ENCODE data around the gene CELF5. TPM values are rescaled to one million over a fixed set of nuclear protein-coding genes. Genes with fewer than 3 reads are reported as not detected.
"Not testable (repeated sequence)": the region's sequence is repeated elsewhere in the genome, so short reads cannot be mapped to it uniquely, and the experiment has no call there.

The CELF5 gene
- total RNA-seq, 1 donor from 2014 or later = 0.18 TPM

DNA sequence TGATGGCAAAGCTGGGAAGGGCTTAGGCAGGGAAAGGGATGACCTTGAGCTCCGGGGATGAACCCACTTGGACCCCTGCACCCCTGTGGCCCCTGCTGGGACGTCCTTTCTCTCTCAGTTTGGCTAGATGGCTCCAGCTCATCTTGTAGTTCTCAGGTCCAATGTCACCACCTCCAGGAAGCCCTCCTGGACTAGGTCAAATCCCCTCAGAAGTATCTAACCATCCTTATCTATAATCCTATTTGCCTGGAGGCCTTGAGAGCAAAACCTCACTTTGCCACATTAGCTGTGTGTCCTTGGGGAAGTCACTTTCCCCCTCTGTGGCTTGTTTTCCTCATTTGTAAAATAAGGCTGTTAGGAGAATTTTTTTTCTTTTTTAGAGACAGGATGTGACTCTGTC, 99.2 kb downstream of the CELF5 start:
- DNase-seq (ENCODE audit: low spot score) = no peak
- no peak overlapping the region for H3K4me3 Mint-ChIP-seq (ENCODE audit: low read depth)
- intact Hi-C loops (cut with micrococcal nuclease) = no loop called here
- no peak overlapping the region for H3K27ac Mint-ChIP-seq
- H3K36me3 Mint-ChIP-seq (ENCODE audit: low read depth) = no peaks in the 10 kb centered on the region
- no peaks in the 10 kb centered on the region for H3K4me1 Mint-ChIP-seq (ENCODE audit: low read depth)
- no peaks in the 10 kb centered on the region for H3K9me3 Mint-ChIP-seq
- peaks cover 4% of the 10 kb centered on the region for H3K27me3 Mint-ChIP-seq (ENCODE audit: low read depth)

DNA sequence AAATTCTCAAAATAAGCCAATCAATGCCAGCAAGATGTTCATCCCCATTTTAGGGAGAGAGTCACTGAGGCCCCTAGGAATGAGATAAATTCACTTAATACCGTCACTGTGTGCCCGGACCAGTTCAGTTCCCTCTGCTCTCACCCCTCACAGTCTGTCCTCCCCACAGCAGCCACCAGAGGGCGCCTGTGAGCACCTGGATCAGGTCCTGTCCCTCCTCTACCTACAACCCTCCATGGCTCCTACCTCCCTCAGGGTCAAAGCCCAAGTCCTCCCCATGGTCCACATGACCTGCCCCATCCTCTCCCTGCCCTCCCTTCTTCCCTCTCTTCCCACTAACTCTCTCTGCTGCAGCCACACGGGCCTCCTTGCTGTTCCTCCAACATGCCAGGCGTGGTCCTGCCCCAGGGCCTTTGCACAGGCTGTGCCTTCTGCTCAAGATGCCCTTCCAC, 100.0 kb downstream of the CELF5 start:
- Mint-ChIP-seq H3K27ac (no peak overlapping the region), H3K27me3 (ENCODE audit: low read depth) (peaks cover 4% of the 10 kb centered on the region), H3K4me1 (ENCODE audit: low read depth) (no peaks in the 10 kb centered on the region), H3K36me3 (ENCODE audit: low read depth) (no peaks in the 10 kb centered on the region), H3K9me3 (no peaks in the 10 kb centered on the region), H3K4me3 (ENCODE audit: low read depth) (no peak overlapping the region)
- peak; percentile 54 for DNase-seq (ENCODE audit: low spot score)
- intact Hi-C loops (cut with micrococcal nuclease) = no loop called here

DNA sequence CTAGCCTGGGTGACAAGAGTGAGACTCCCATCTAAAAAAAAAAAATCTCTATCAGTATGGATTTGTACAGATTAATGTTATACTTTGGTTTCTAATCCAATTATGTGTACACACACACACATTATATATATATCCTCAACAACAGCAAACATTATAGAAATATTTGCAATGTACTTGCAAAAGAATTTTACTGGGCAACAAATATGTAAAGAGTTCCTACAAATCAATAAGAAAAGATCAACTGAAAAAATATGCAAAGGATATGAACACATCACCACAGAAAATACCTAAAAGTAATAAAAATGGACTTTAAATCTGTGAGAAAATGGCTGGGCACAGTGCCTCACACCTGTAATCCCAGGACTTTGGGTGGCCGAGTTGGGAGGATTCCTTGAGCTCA, 101.0 kb downstream of the CELF5 start:
- Mint-ChIP-seq H3K4me1 (ENCODE audit: low read depth) (no peaks in the 10 kb centered on the region), H3K27ac (no peak overlapping the region)

DNA sequence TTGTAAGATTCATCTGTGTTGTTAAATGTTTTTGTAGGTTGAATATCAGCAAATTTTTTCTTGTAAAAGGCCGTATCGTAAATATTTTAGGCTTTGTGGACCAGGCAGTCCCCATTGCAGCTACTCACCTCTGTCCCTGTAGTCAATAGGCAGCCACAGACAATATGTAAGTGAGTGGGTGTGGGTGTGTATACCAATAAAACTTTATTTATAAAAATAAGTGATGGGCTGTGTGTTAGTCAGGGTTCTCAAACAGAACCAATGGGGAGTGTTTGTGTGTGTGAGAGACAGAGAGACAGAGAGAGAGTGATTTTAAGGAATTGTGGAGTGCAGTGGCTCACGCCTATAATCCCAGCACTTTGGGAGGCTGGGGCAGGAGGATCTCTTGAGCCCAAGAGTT, 104.3 kb downstream of the CELF5 start:
- Mint-ChIP-seq H3K9me3 (no peaks in the 10 kb centered on the region), H3K36me3 (ENCODE audit: low read depth) (no peaks in the 10 kb centered on the region), H3K4me1 (ENCODE audit: low read depth) (no peaks in the 10 kb centered on the region), H3K27ac (no peak overlapping the region), H3K27me3 (ENCODE audit: low read depth) (peaks cover 4% of the 10 kb centered on the region), H3K4me3 (ENCODE audit: low read depth) (no peak overlapping the region)
- intact Hi-C loops (cut with micrococcal nuclease) = no loop called here
- no peak for DNase-seq (ENCODE audit: low spot score)

More for the DNA sequence above, 101.0 kb downstream of the CELF5 start:
- H3K36me3 Mint-ChIP-seq (ENCODE audit: low read depth) = no peaks in the 10 kb centered on the region
- no peak overlapping the region for H3K4me3 Mint-ChIP-seq (ENCODE audit: low read depth)
- DNase-seq (ENCODE audit: low spot score) = no peak
- H3K9me3 Mint-ChIP-seq = no peaks in the 10 kb centered on the region
- intact Hi-C loops (cut with micrococcal nuclease) = no loop called here
- H3K27me3 Mint-ChIP-seq (ENCODE audit: low read depth) = peaks cover 4% of the 10 kb centered on the region

GRCh38 chr19:3330047-3330446, 105.6 kb downstream of the CELF5 start:
- intact Hi-C loops (cut with micrococcal nuclease) = no loop called here
- Mint-ChIP-seq H3K27me3 (ENCODE audit: low read depth) (peaks cover 4% of the 10 kb centered on the region), H3K4me1 (ENCODE audit: low read depth) (no peaks in the 10 kb centered on the region), H3K4me3 (ENCODE audit: low read depth) (no peak overlapping the region), H3K27ac (no peak overlapping the region), H3K36me3 (ENCODE audit: low read depth) (no peaks in the 10 kb centered on the region), H3K9me3 (no peaks in the 10 kb centered on the region)
- no peak for DNase-seq (ENCODE audit: low spot score)

- H3K27ac Mint-ChIP-seq; H3K27me3 Mint-ChIP-seq (ENCODE audit: low read depth); H3K36me3 Mint-ChIP-seq (ENCODE audit: low read depth); H3K4me1 Mint-ChIP-seq (ENCODE audit: low read depth); DNase-seq (ENCODE audit: low spot score); H3K4me3 Mint-ChIP-seq (ENCODE audit: low read depth); H3K9me3 Mint-ChIP-seq; intact Hi-C loops (cut with micrococcal nuclease): not testable (repeated sequence)
Measured at GRCh38 chr19:3332232-3332631, 107.8 kb downstream of the CELF5 start.

- no peaks in the 10 kb centered on the region for H3K36me3 Mint-ChIP-seq (ENCODE audit: low read depth)
- intact Hi-C loops (cut with micrococcal nuclease) = no loop called here
- H3K27me3 Mint-ChIP-seq (ENCODE audit: low read depth) = peaks cover 4% of the 10 kb centered on the region
- no peaks in the 10 kb centered on the region for H3K9me3 Mint-ChIP-seq
- no peaks in the 10 kb centered on the region for H3K4me1 Mint-ChIP-seq (ENCODE audit: low read depth)
- no peak overlapping the region for H3K4me3 Mint-ChIP-seq (ENCODE audit: low read depth)
- no peak for DNase-seq (ENCODE audit: low spot score)
- no peak overlapping the region for H3K27ac Mint-ChIP-seq
Measured at GRCh38 chr19:3333020-3333583, 108.6 kb downstream of the CELF5 start.

DNA sequence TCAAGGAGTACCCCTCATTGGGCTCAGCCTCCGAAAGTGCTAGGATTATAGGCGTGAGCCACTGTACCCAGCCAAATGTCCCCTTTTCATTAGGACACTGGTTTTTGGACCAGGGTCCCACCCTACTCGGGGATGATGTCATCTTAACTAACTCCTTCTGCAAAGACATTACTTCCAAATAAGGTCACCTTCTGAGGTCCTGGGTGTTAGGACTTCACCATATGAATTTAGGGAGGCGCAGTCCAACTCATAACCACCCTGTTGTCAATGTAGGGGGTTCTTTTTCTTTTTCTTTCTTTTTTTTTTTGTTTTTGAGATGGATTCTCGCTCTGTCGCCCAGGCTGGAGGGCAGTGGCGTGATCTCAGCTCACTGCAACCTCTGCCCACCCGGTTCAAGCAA, 109.2 kb downstream of the CELF5 start:
- intact Hi-C loops (cut with micrococcal nuclease) = no loop called here
- H3K27me3 Mint-ChIP-seq (ENCODE audit: low read depth) = no peaks in the 10 kb centered on the region
- DNase-seq (ENCODE audit: low spot score) = no peak
- H3K36me3 Mint-ChIP-seq (ENCODE audit: low read depth) = no peaks in the 10 kb centered on the region
- peaks cover 2% of the 10 kb centered on the region for H3K4me1 Mint-ChIP-seq (ENCODE audit: low read depth)
- H3K4me3 Mint-ChIP-seq (ENCODE audit: low read depth) = no peak overlapping the region
- H3K27ac Mint-ChIP-seq = no peak overlapping the region
- no peaks in the 10 kb centered on the region for H3K9me3 Mint-ChIP-seq

GRCh38 chr19:3334749-3335430, 110.4 kb downstream of the CELF5 start:
- H3K4me1 Mint-ChIP-seq (ENCODE audit: low read depth); H3K27me3 Mint-ChIP-seq (ENCODE audit: low read depth); H3K4me3 Mint-ChIP-seq (ENCODE audit: low read depth); H3K27ac Mint-ChIP-seq; H3K36me3 Mint-ChIP-seq (ENCODE audit: low read depth); intact Hi-C loops (cut with micrococcal nuclease); DNase-seq (ENCODE audit: low spot score); H3K9me3 Mint-ChIP-seq: not testable (repeated sequence)

DNA sequence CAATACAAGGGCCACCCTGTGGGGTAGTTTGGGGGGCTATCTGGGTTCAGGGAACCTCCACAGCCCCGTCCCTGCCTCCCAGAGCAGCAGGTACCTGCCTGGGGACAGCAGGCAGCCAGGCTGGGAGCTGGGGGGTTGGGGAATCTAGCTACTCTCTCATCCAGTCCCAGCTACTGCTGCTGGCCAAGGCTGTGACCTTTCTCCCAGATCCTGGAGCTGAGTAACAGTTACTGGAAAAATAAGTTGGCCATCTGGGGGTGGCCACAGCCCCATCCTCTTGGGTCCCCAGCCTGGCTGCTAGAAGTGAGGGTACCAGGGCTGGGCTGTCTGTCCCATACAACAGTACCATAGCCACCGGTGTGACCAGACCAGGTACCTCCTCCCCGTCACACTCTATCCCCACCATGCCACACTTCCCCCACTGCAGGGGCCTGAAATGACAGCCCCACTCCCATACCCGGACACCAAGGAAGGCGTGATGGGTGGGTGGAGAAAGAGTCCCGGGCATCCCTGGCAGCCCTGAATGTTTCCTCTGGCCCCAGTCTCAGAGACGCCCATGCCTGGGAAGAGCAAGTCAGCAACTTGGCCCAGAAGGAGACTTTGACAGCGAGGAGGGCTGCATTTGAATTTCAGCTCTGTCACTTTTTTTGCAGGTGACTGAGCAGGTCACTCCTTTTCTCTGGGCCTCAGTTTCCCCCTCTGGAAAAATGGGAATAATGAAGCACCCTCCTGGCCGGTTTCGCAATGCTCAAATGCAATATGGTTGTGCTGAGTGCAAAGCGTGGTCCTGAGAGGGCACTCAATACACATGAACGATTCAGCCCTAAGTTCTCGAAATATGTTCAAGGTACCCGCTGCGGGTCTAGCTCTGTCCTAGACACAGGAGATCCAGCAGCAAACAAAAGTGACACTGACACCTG, 111.2 kb downstream of the CELF5 start:
- Mint-ChIP-seq H3K9me3 (no peaks in the 10 kb centered on the region), H3K27me3 (ENCODE audit: low read depth) (no peaks in the 10 kb centered on the region), H3K4me3 (ENCODE audit: low read depth) (no peak overlapping the region), H3K4me1 (ENCODE audit: low read depth) (peaks cover 4% of the 10 kb centered on the region), H3K36me3 (ENCODE audit: low read depth) (no peaks in the 10 kb centered on the region), H3K27ac (no peak overlapping the region)
- intact Hi-C loops (cut with micrococcal nuclease) = no loop called here
- DNase-seq (ENCODE audit: low spot score) = no peak

DNA sequence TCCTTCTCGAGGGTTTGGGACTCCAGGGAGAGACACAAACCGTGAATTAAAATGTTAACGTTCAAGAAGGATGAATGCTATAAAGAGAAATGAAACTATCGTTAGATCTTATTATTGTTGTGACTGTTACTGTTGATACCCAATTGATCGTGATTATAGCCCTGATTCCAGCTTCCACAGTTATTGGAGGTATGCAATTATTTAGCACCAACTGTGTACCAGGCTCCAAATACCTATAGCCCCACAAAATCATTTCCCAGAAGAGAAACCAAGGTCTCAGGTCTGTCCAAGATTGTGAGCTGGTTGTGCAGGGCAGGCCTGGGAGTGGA, 111.9 kb downstream of the CELF5 start:
- H3K9me3 Mint-ChIP-seq = no peaks in the 10 kb centered on the region
- no peak for DNase-seq (ENCODE audit: low spot score)
- intact Hi-C loops (cut with micrococcal nuclease) = no loop called here
- peaks cover 4% of the 10 kb centered on the region for H3K4me1 Mint-ChIP-seq (ENCODE audit: low read depth)
- H3K27ac Mint-ChIP-seq = no peak overlapping the region
- H3K36me3 Mint-ChIP-seq (ENCODE audit: low read depth) = no peaks in the 10 kb centered on the region
- no peaks in the 10 kb centered on the region for H3K27me3 Mint-ChIP-seq (ENCODE audit: low read depth)
- H3K4me3 Mint-ChIP-seq (ENCODE audit: low read depth) = no peak overlapping the region

- no peaks in the 10 kb centered on the region for H3K9me3 Mint-ChIP-seq
- H3K36me3 Mint-ChIP-seq (ENCODE audit: low read depth) = no peaks in the 10 kb centered on the region
- intact Hi-C loops (cut with micrococcal nuclease) = no loop called here
- no peak overlapping the region for H3K4me3 Mint-ChIP-seq (ENCODE audit: low read depth)
- DNase-seq (ENCODE audit: low spot score) = no peak
- no peak overlapping the region for H3K27ac Mint-ChIP-seq
- H3K4me1 Mint-ChIP-seq (ENCODE audit: low read depth) = peaks cover 4% of the 10 kb centered on the region
- no peaks in the 10 kb centered on the region for H3K27me3 Mint-ChIP-seq (ENCODE audit: low read depth)
Measured at GRCh38 chr19:3336680-3337523, 112.4 kb downstream of the CELF5 start.

Data from activated T-helper 2 cell treated with anti-CD3 and anti-CD28 coated beads, Interferon-gamma antibody, Interleukin-2, Interleukin-4, amounts not matched to agents 10 μg/mL and 5 μg/mL and 100 μg/mL, durations not matched to agents 14 hours and 24 hours and 36 hours (primary cell).